NCI-H446 (cell line): ENCODE measurements around the gene SPTBN5.

Source experiments
- DNase-seq, 2 experiments: peaks; one replicate each; lab custom pipeline; 2025; lab: John Stamatoyannopoulos, UW

The SPTBN5 gene

GRCh38 chr15:41883484-41883825, 10.4 kb downstream of the SPTBN5 start:
- DNase-seq, result no peak

GRCh38 chr15:41882689-41883483, 11.0 kb downstream of the SPTBN5 start:
- DNase-seq, result no peak

- DNase-seq, result no peak
These were observed 11.7 kb downstream of the SPTBN5 start for GRCh38 chr15:41881920-41882688.

GRCh38 chr15:41881550-41881919, 12.3 kb downstream of the SPTBN5 start:
- no peak for DNase-seq

GRCh38 chr15:41881086-41881485, 12.8 kb downstream of the SPTBN5 start:
- no peak for DNase-seq

GRCh38 chr15:41880156-41880877, 13.5 kb downstream of the SPTBN5 start:
- no peak for DNase-seq

- no peak for DNase-seq
These were observed 14.5 kb downstream of the SPTBN5 start for GRCh38 chr15:41879321-41879845.

GRCh38 chr15:41878355-41878699, 15.5 kb downstream of the SPTBN5 start:
- DNase-seq, result peak in 1 of 2 experiments; percentile 26

GRCh38 chr15:41877631-41878354, 16.1 kb downstream of the SPTBN5 start:
- DNase-seq, result no peak

GRCh38 chr15:41876689-41877088, 17.2 kb downstream of the SPTBN5 start:
- no peak for DNase-seq

GRCh38 chr15:41876007-41876406, 17.8 kb downstream of the SPTBN5 start:
- no peak for DNase-seq

GRCh38 chr15:41874736-41875135, 19.1 kb downstream of the SPTBN5 start:
- DNase-seq, result no peak

- DNase-seq, result no peak
These were observed 20.1 kb downstream of the SPTBN5 start for GRCh38 chr15:41873711-41874110.

GRCh38 chr15:41872166-41872747, 21.6 kb downstream of the SPTBN5 start:
- no peak for DNase-seq

- DNase-seq, result no peak
These were observed 22.5 kb downstream of the SPTBN5 start for GRCh38 chr15:41871175-41871905.

- DNase-seq, result no peak
These were observed 23.2 kb downstream of the SPTBN5 start for GRCh38 chr15:41870689-41871081.

GRCh38 chr15:41869770-41870688, 23.8 kb downstream of the SPTBN5 start:
- no peak for DNase-seq

GRCh38 chr15:41868321-41868720, 25.5 kb downstream of the SPTBN5 start:
- no peak for DNase-seq

- no peak for DNase-seq
These were observed 26.8 kb downstream of the SPTBN5 start for GRCh38 chr15:41866872-41867579.
